CD4-positive, alpha-beta memory T cell (primary cell): ENCODE measurements around the gene ZIC4. TPM values are rescaled to one million over a fixed set of nuclear protein-coding genes. Genes with fewer than 3 reads are reported as not detected.

Experiments
- CTCF ChIA-PET: fragments of 350-600 bp; sonication (Branson Sonifier 250); formaldehyde crosslinking; loops from one replicate; lab custom pipeline; 2021; ENCODE audit warnings: inconsistent platforms; ENCODE audit not compliant: partially characterized antibody; lab: Charles Lee
- POLR2A ChIA-PET: fragments of 350-600 bp; sonication (Branson Sonifier 250); formaldehyde crosslinking; loops from one replicate; lab custom pipeline; 2021; ENCODE audit not compliant: partially characterized antibody; lab: Charles Lee
- DNase-seq, 5 donors: peaks; one replicate each; pipeline versions ENCODE4 v3.0.0 to v3.0.0-alpha.2; 2020 to 2022; ENCODE audit warnings: mixed read lengths in 1 of 5
- H3K27ac ChIP-seq: one replicate; pipeline ENCODE4 v1.7.0; 2013; ENCODE audit warnings: low read depth, low read length
- H3K27me3 ChIP-seq: 2 replicates; pipeline ENCODE4 v1.7.0; 2013; ENCODE audit warnings: mild to moderate bottlenecking, low read length, moderate library complexity; ENCODE audit not compliant: insufficient read depth
- H3K36me3 ChIP-seq: 2 replicates; pipeline ENCODE4 v1.7.0; 2013; ENCODE audit warnings: mild to moderate bottlenecking, low read length, moderate library complexity; ENCODE audit not compliant: insufficient read depth
- H3K4me1 ChIP-seq: 2 replicates; pipeline ENCODE4 v1.7.0; 2013; ENCODE audit warnings: mild to moderate bottlenecking, low read length, moderate library complexity; ENCODE audit not compliant: insufficient read depth
- H3K4me3 ChIP-seq, 2 donors: one replicate each; pipeline ENCODE4 v1.7.0; 2013; ENCODE audit warnings: low read length in 2 of 2, mild to moderate bottlenecking in 1 of 2
- H3K9me3 ChIP-seq, 2 donors: one replicate each; pipeline ENCODE4 v1.7.0; 2013; ENCODE audit warnings: low read length in 2 of 2, control low read depth in 1 of 2; ENCODE audit not compliant: control insufficient read depth in 1 of 2
- H3K27ac Mint-ChIP-seq, 7 donors: one replicate each; pipeline ENCODE4 v1.8.0; 2020 to 2021; ENCODE audit warnings: mixed read lengths in 7 of 7, mild to moderate bottlenecking in 6 of 7, inconsistent platforms in 3 of 7, moderate library complexity in 3 of 7
- H3K27me3 Mint-ChIP-seq, 2 donors: one replicate each; pipeline ENCODE4 v1.8.0; 2020 to 2021; ENCODE audit warnings: mixed read lengths in 2 of 2
- H3K36me3 Mint-ChIP-seq, 2 donors: one replicate each; pipeline ENCODE4 v1.8.0; 2020 to 2021; ENCODE audit warnings: mixed read lengths in 2 of 2, inconsistent platforms in 1 of 2, mild to moderate bottlenecking in 1 of 2
- H3K4me1 Mint-ChIP-seq, 4 donors: one replicate each; pipeline ENCODE4 v1.8.0; 2020 to 2021; ENCODE audit warnings: mixed read lengths in 4 of 4, mild to moderate bottlenecking in 1 of 4
- H3K4me3 Mint-ChIP-seq, 8 donors: one replicate each; pipeline ENCODE4 v1.8.0; 2020 to 2021; ENCODE audit warnings: mixed read lengths in 8 of 8, mild to moderate bottlenecking in 7 of 8, moderate library complexity in 6 of 8, inconsistent platforms in 3 of 8
- H3K9me3 Mint-ChIP-seq, 8 donors: one replicate each; pipeline ENCODE4 v1.8.0; 2020 to 2021; ENCODE audit warnings: mixed read lengths in 8 of 8, mild to moderate bottlenecking in 5 of 8, inconsistent platforms in 3 of 8, moderate library complexity in 1 of 8
- intact Hi-C: fragments of 100-400 bp; cut with micrococcal nuclease; formaldehyde crosslinking; loops from one replicate; pipeline ENCODE4 v1.15.1; 2023
- polyA plus RNA-seq, 2 donors: library from polyadenylated mRNA; unstranded; fragments of 300-500 nt; fragmentation: Illumina TruSeq; gene quantifications; one replicate each; pipeline ENCODE4 v1.2.3, GENCODE V29; 2021
- total RNA-seq, 2 experiments: library from RNA; stranded (reverse); gene quantifications; one replicate each; pipeline ENCODE4 v1.2.3, GENCODE V29; 2021

The ZIC4 gene
- total and polyA plus RNA-seq, 4 experiments from 2014 or later, result not detected

- no peak for DNase-seq
- no peaks in the 10 kb centered on the region for H3K36me3 ChIP-seq
- Mint-ChIP-seq H3K27me3 (peaks cover 12 to 27% of the 10 kb centered on the region in 2 donors), H3K4me1 (no peaks in the 10 kb centered on the region), H3K9me3 (peaks cover 0 to 28% (median 15%) of the 10 kb centered on the region in 8 donors), H3K4me3 (no peak overlapping the region), H3K27ac (no peak overlapping the region), H3K36me3 (no peaks in the 10 kb centered on the region)
- H3K4me3 ChIP-seq, result no peak overlapping the region
- H3K9me3 ChIP-seq, result no peaks in the 10 kb centered on the region
- ChIA-PET POLR2A (no interaction called here), CTCF (no interaction called here)
- H3K4me1 ChIP-seq, result no peaks in the 10 kb centered on the region
- H3K27ac ChIP-seq, result no peak overlapping the region
- peaks cover 17% of the 10 kb centered on the region for H3K27me3 ChIP-seq
- intact Hi-C loops, result no loop called here
Observed at GRCh38 chr3:147426931-147427330, 20.6 kb upstream of the ZIC4 start.

- Mint-ChIP-seq H3K9me3 (peaks cover 0 to 30% (median 19%) of the 10 kb centered on the region in 8 donors), H3K27ac (no peak overlapping the region), H3K4me1 (no peaks in the 10 kb centered on the region), H3K4me3 (no peak overlapping the region), H3K27me3 (peaks cover 18 to 33% of the 10 kb centered on the region in 2 donors), H3K36me3 (no peaks in the 10 kb centered on the region)
- H3K27me3 ChIP-seq, result peaks cover 21% of the 10 kb centered on the region
- no peaks in the 10 kb centered on the region for H3K4me1 ChIP-seq
- CTCF ChIA-PET, result no interaction called here
- no peaks in the 10 kb centered on the region for H3K36me3 ChIP-seq
- H3K9me3 ChIP-seq, result no peaks in the 10 kb centered on the region
- no peak for DNase-seq
- H3K27ac ChIP-seq, result no peak overlapping the region
- no peak overlapping the region for H3K4me3 ChIP-seq
- intact Hi-C loops, result no loop called here
- POLR2A ChIA-PET, result no interaction called here
Observed at GRCh38 chr3:147425388-147425850, 19.1 kb upstream of the ZIC4 start.

DNA sequence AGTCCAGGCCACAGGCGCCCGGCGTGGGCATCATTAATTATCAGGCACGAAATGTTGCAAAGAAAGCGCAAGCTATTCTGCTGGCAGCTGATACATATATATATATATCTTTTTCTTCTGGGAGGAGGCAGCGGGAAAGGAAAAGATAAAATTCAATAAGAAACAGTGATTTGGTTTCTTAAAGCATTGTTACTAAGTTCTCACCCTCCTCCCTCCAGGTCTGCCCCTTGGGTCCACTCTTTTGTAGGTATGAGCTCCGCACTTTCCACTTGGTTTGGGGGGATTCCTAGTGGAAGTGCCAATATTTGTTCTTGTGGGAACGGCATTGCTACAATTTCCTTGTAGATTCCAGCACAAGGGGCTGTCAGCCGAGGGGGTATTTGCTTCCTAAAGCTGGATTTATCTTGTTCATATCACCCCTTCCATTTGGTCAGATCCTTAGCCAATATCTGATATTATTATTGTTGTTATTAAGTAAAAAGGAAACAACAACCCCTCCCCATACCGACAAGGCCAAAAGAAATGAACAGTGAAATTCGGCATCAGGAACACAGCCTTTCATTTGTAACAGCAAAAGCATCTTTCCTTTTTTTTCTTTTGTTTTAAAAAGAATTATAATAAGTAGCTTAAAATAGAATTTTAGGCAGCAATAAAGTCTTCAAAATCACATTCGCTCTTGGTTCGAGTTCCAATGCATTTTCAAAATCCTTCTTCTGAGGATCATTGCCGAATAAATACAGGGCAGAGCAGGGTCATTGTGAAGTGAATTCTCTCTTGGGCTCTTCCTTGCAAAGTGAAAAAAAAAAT is 18.4 kb upstream of the ZIC4 start:
- peaks cover 28% of the 10 kb centered on the region for H3K27me3 ChIP-seq
- intact Hi-C loops, result no loop called here
- POLR2A ChIA-PET, result no interaction called here

GRCh38 chr3:147423798-147424580 is 17.6 kb upstream of the ZIC4 start:
- Histone ChIP-seq H3K4me3 (no peak overlapping the region), H3K27me3 (peaks cover 30% of the 10 kb centered on the region), H3K9me3 (no peaks in the 10 kb centered on the region), H3K27ac (no peak overlapping the region), H3K36me3 (no peaks in the 10 kb centered on the region), H3K4me1 (no peaks in the 10 kb centered on the region)
- ChIA-PET CTCF (no interaction called here), POLR2A (no interaction called here)
- Mint-ChIP-seq H3K4me1 (peaks cover 0 to 5% (median 0%) of the 10 kb centered on the region in 4 donors), H3K4me3 (peak overlapping the region in 1 of 8 donors; percentile 48), H3K9me3 (peaks cover 0 to 38% (median 28%) of the 10 kb centered on the region in 8 donors), H3K36me3 (peaks cover 0 to 7% of the 10 kb centered on the region in 2 donors), H3K27ac (no peak overlapping the region), H3K27me3 (peaks cover 27 to 44% of the 10 kb centered on the region in 2 donors)
- intact Hi-C loops, result no loop called here
- DNase-seq, result no peak

More for the DNA sequence above, 18.4 kb upstream of the ZIC4 start:
- Mint-ChIP-seq H3K9me3 (peaks cover 0 to 35% (median 24%) of the 10 kb centered on the region in 8 donors), H3K36me3 (peaks cover 0 to 4% of the 10 kb centered on the region in 2 donors), H3K4me3 (no peak overlapping the region), H3K4me1 (peaks cover 0 to 1% (median 0%) of the 10 kb centered on the region in 4 donors), H3K27me3 (peaks cover 23 to 39% of the 10 kb centered on the region in 2 donors), H3K27ac (no peak overlapping the region)
- Histone ChIP-seq H3K36me3 (no peaks in the 10 kb centered on the region), H3K27ac (no peak overlapping the region), H3K4me3 (no peak overlapping the region), H3K4me1 (no peaks in the 10 kb centered on the region), H3K9me3 (no peaks in the 10 kb centered on the region)
- no peak for DNase-seq
- CTCF ChIA-PET, result no interaction called here

GRCh38 chr3:147423537-147423797 is 17.1 kb upstream of the ZIC4 start:
- Mint-ChIP-seq H3K36me3 (peaks cover 0 to 7% of the 10 kb centered on the region in 2 donors), H3K9me3 (peaks cover 0 to 38% (median 30%) of the 10 kb centered on the region in 8 donors), H3K4me1 (peaks cover 0 to 5% (median 2%) of the 10 kb centered on the region in 4 donors), H3K27ac (no peak overlapping the region), H3K4me3 (peak overlapping the region in 1 of 8 donors; percentile 48), H3K27me3 (peaks cover 31 to 49% of the 10 kb centered on the region in 2 donors)
- no peak overlapping the region for H3K27ac ChIP-seq
- intact Hi-C loops, result no loop called here
- H3K27me3 ChIP-seq, result peaks cover 30% of the 10 kb centered on the region
- H3K4me1 ChIP-seq, result no peaks in the 10 kb centered on the region
- POLR2A ChIA-PET, result no interaction called here
- H3K9me3 ChIP-seq, result no peaks in the 10 kb centered on the region
- CTCF ChIA-PET, result no interaction called here
- no peak overlapping the region for H3K4me3 ChIP-seq
- no peak for DNase-seq
- no peaks in the 10 kb centered on the region for H3K36me3 ChIP-seq

DNA sequence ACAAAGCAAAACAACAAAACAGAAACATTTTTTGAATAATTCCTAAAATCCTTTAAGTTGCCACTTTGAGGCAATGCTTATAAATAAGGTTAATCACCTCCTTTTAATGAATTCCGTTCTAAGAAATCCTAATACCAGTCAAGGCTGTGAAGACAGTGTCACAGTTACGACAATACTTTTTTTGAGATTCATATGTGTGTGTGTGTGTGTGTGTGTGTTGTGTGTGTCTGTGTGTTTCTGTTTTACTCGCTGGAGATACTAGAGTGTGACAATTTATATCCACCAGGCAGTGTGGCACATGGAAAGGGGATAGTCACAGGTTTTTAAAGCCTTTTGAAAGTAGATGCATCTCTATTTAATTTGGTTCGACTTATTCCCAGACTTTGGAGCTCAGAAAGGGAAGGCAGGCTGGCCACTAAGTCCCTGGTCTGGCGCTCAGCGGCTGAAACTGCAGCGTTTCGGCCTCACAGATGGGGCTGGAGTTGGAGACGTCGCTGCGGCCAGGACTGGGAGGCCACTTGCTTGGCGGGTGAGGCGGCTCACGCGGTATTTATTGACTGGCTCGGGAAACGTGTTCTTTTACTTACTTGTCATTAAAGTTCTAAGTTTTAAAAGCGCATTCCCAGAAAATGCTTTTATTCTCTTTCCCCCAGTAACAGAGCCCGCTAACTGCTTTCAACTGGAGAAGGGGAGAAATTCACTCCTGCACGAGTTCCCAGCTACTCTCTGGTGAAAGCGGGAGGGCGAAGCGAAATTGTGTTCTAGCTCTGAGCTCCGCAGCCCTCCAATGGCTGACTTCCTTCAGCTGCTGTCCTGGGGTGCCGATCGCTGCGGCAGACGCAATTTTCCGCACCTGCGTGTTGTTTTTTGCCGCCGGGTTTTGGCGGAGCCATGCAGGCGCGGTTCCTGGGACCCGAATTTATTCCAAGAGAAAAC is 16.5 kb upstream of the ZIC4 start:
- peaks cover 0 to 7% of the 10 kb centered on the region in 2 donors for H3K36me3 Mint-ChIP-seq

More for the DNA sequence above, 16.5 kb upstream of the ZIC4 start:
- Histone ChIP-seq H3K27me3 (peaks cover 30% of the 10 kb centered on the region), H3K9me3 (no peaks in the 10 kb centered on the region), H3K4me1 (no peaks in the 10 kb centered on the region), H3K4me3 (no peak overlapping the region), H3K27ac (no peak overlapping the region), H3K36me3 (no peaks in the 10 kb centered on the region)
- ChIA-PET POLR2A (no interaction called here), CTCF (no interaction called here)
- Mint-ChIP-seq H3K27ac (no peak overlapping the region), H3K4me3 (no peak overlapping the region), H3K9me3 (peaks cover 0 to 41% (median 31%) of the 10 kb centered on the region in 8 donors), H3K4me1 (peaks cover 0 to 5% (median 2%) of the 10 kb centered on the region in 4 donors), H3K27me3 (peaks cover 36 to 51% of the 10 kb centered on the region in 2 donors)
- intact Hi-C loops, result no loop called here
- no peak for DNase-seq
